VCaP (cell line): Measurements from ENCODE around the gene ZNF593.

ENCODE experiments used
- H3K27ac ChIP-seq: fragments of 450-650 bp; 2 replicates; pipeline ENCODE4 v1.5.1; 2017
- TF ChIP-seq, protein P1 (sequence below): fragments of 450-650 bp; conservative IDR thresholded peaks from 2 replicates; pipeline ENCODE4 v1.5.1; 2017; ENCODE audit warnings: mild to moderate bottlenecking, moderate library complexity

Gene ZNF593

DNA sequence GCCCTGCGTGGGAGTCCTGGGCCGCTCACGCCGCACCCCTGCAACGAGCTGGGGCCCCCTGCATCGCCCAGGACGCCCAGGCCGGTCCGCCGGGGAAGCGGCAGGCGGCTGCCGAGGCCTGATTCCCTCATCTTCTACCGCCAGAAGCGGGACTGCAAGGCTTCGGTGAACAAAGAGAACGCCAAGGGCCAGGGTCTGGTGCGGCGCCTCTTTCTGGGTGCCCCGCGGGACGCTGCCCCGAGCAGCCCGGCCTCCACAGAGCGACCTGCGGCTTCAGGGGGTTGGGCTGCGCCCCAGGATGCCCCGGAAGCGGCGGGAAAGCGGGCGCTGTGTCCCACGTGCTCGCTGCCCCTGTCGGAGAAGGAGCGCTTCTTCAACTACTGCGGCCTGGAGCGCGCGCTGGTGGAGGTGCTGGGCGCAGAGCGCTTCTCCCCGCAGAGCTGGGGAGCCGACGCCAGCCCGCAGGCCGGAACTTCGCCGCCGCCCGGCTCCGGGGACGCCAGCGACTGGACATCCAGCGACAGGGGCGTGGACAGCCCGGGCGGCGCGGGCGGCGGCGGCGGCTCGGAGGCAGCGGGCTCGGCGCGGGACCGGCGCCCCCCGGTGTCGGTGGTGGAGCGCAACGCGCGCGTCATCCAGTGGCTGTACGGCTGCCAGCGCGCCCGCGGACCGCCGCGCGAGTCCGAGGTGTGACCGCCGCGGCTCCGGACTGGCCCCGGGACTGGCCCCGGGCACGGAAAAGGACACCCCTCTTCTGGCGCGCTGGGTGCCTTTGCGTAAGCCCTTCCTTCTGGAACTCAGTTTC is 8.1 kb upstream of the ZNF593 start:
- TF ChIP-seq, protein P1, sequence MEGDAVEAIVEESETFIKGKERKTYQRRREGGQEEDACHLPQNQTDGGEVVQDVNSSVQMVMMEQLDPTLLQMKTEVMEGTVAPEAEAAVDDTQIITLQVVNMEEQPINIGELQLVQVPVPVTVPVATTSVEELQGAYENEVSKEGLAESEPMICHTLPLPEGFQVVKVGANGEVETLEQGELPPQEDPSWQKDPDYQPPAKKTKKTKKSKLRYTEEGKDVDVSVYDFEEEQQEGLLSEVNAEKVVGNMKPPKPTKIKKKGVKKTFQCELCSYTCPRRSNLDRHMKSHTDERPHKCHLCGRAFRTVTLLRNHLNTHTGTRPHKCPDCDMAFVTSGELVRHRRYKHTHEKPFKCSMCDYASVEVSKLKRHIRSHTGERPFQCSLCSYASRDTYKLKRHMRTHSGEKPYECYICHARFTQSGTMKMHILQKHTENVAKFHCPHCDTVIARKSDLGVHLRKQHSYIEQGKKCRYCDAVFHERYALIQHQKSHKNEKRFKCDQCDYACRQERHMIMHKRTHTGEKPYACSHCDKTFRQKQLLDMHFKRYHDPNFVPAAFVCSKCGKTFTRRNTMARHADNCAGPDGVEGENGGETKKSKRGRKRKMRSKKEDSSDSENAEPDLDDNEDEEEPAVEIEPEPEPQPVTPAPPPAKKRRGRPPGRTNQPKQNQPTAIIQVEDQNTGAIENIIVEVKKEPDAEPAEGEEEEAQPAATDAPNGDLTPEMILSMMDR, result peak; percentile 63
- H3K27ac ChIP-seq, result peak overlapping the region; percentile 71

DNA sequence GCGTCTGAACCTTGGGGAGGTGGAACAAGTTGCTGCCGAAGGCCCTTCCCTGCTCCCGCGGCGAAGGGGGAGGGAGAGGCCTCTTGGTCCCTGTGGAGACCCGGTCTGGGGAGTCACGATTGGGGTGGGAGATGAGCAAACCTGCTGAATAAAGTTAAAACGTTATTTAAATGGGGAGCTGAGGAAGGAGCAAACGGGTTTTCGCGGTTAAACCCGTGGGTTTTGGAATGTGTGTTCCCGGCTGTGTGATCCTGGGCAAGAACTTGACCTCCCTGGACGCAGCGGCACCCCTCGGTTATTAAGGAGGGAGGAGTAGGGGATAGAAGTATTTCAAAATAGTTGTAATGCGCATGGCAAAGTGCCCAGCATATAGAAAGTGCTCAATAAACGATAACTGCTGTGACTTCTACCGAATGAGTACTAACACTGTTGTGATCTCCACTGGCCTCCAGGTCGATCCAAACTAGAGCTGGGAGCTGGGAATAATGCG is 7.4 kb upstream of the ZNF593 start:
- H3K27ac ChIP-seq, result peak overlapping the region; percentile 71
- TF ChIP-seq, protein P1, result no peak

DNA sequence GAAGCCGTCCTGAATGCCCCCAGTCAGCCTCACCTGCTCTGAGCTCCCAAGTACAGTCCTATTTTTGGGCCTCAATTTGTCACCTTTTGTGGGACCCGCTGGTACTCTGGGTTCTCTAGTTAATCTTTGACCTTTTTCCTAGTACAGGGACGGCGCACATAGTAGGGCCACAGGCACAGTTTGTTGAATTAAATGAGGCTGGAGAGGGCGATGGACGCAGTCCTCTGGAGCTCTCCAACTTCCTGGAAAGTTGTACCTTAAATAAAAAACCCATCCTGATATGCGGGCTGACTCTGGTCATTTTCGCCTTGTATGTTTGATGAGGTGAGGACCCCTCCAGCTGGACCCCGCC is 6.0 kb upstream of the ZNF593 start:
- H3K27ac ChIP-seq, result no peak overlapping the region
- TF ChIP-seq, protein P1, result no peak

DNA sequence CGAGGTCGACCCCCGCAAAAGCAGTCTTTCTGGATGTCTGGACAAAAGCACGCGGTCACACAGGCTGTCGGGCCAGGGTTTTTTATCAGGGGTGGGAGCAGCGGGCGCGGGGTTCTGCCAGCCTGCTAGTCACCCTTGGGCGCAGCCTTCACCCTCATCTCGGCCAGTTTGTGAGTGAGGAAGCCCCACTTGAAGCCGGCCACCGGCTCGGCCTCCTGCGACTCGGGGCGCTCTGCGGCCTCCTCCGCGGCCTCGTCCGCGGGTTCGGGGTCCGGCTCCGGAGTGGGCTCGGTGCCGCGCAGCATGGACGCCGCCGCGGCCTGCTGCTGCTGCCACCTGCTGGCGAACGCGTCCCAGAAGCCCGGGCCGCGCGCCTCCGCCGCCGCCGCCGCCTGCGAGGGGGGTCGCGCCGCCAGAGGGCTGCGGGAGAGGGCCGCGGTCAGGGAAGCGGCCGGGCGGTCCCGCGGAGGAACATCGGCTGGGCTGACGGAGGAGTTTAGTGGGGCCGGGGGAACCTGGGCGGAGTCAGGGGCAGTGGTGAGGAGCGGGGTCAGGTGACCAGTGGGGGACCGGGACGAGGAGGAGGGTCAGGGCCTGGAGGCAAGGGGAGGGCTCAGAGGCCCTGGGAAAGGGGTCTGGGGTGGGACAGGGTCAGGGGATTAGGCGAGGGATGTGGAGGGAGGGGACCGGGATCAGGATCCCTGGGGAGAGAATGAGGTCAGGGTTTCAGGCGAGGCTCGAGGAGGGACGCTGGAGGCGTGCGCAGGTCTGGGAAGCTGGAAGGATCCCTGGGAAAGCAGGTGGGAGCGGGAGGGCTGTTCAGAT is 5.5 kb upstream of the ZNF593 start:
- TF ChIP-seq, protein P1, result peak; percentile 93
- peak overlapping the region; percentile 53; the same call in 1 of the 2 replicates for H3K27ac ChIP-seq

DNA sequence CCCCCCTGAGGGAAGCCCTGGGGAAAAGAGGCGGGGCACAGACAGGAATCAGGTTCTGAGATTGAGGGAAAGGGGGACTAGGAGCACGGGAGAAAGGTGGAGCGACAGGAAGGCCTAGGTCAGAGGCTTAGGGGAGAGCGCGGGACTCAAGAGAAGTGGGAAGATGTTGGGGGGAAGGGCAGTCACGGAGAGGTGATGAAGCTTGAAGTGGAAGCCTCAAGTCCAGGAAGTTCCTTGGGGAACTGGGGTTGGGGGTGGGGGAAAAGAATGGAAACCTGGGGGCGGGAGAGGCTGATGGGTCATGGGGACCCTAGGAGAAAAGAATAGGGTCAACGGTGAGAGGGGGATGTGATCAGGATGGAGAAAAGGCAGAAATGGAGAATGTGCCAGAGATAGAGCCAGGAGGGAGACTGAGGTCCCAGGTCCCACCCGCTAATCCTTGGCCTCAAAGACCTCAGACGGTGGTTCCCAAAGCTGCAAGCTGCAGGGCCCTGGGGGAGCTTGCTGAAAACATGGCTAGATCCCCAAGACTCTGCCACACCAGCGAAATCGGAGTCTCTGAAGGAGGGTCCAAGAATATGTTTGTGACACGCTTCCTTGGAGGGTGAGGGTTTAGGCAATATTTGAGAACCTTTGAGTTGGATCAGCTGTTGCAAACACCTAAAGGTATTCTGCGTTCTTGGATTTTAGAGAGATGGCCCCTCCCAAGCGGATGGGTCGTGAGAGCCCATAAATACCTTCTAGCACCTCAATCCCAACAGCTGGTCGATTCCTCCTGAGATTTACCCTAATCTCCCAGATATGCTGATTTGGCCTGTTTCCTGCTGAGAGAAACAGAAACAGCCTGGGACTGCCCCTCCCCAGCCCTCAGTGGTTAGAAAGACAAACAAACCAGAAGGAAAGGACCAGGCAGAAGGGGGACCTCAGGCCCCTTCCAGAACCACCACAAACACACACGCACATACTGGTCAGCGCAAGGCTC is 4.6 kb upstream of the ZNF593 start:
- no peak overlapping the region for H3K27ac ChIP-seq
- TF ChIP-seq, protein P1, result no peak

DNA sequence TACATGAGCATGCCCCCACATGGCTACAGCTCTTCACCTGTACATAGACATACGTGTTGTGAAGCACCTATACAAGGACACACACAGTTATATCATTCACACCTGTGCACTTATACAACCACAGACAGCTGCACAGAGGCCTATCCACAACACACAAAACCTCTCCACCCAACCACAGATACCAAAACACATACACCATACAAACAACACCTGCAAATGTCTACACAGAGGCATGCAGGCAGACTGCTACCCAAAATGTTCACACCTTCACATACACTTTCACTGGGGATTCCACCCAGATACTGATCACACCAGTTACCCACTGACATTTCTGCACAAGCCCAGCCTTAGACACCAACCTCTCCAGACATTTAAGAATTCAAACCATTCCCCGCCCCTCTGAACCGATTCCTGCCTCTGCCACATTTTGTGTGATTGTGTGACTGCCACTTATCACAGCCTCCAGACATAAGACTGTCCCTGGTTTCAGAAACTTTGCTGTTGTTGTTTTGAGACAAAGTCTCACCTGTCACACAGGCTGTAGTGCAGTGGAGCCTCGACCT is 2.9 kb upstream of the ZNF593 start:
- TF ChIP-seq, protein P1, result no peak
- H3K27ac ChIP-seq, result no peak overlapping the region
